NCI-H524 (cell line): Measurements from ENCODE around the gene MEIKIN.

Experiments
- DNase-seq, 2 experiments: peaks; one replicate each; lab custom pipeline; 2025; lab: John Stamatoyannopoulos, UW

MEIKIN gene, protein sequence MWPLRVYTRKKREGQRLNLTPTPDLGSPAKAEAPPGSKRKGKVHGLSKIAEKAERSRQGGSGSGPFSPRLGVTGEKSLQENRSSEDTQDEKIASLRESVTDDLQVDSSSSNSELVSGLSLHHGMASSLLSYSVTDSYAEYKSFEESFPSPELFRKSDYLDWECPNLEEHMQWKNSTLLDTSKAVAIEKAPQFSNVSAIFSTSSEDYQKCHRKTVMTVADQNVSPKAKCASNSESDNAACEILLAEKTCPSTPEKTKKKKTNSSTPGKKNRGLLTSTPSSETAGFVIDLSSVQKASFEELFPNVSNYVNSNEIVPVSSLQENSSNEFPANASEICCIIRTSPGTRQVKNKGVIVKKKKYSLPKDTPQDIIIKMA

DNA sequence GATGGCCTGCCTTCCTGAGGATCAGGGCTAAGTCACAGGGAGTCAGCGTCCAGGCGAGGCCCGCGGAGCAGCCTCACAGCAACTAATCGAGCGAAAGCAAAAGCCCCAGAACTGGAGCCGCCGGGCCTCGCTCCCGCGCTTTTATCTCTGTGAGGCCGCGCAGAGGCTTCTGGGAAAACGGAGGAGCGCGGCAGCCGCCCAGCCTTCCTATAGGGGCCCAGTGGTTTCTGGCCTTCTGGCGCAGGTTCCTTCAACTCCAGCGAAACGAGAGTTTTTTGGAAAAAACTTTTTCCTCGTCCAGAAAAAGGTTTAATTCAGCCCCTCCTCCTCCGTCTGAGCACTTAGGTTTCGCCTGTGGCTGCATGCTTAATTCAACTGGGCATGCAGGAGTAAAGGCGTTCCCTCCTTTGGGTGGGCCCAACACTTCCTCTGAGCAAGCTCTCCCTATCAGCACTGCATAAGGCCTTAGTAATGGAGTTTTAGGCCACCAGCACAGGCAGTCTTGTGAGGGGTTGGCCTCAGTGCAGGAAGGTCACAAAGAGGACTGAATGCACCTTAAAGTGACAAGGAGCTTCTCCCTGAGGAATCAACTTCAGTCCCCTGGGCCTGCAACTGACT, at the start of gene MEIKIN:
MEIKIN (minus strand) TSS at position 113 of the 618 bp plus-strand sequence. CDS start 158 bp downstream, outside the sequence.
- no peak for DNase-seq

DNA sequence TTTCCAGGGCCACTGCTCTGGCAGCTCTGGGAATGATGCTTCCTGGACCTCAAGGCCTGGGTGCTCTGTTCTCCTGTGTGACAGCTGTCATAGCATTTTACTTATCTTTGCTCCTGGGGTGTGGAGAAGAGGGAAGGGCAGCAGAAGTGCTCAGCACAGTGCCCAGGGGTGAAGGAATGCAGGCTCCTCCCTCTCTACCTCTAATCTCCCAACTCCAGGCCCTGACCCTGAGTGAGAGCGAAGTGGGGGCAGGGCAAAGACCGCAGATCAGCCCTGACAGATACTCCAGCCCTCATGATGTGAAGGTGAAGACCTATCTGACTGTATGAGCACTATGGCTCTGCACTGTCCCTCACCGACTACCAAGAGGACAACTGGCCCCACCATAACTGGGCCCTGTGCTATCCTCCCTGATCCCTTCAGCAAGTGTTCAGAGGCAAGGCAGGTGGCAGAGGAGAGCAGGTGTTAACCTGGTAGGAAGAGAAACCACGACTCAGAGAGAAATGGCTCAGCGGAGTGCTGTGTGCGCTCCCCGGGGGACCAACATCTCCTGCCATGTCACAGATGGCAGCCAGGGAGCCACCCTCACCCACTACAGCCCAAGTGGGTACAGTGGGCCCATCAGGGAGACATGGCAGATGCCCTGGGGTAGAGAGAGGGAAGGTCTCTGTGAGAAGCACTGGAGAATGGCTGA, 49.2 kb upstream of the MEIKIN start:
- DNase-seq = no peak

DNA sequence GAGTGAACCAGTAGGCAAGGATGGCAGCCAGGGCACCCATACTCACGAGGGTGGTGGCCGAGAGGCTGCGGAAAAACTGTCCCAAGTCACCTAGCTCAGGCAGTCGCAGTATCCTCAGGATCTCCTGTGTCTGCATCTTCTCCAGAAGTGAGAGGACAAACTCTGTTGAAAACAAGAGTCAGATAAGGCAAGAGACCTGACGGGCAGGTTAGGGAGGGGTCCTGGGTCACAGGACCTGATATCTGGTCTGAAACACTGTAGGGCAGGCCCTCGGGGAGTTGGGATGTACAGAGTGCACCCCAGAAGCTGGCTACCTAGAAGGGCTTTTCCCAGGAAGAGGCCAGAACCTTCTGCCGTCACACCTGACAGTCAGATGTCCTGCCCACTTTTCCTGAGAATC, 48.6 kb upstream of the MEIKIN start:
- DNase-seq = no peak

DNA sequence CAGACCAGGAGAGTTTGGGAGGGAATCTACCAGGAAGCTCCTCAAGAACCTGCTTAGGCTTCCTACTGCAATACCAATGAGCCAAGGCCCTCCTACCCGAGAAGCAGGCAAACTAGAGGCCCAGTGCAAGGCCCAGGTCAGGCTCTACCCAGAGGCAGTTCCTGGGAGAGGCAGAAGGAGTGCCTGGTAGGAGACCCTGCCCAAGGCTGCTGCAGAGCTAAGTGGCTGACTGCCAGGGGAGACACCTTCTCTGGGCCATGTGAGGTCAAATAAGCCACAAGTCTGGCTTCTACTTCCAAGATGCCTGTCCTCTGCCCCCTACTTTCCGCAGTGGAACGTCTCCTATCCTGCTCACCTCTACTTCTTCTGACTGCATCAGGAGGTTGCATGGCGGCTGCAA, 48.2 kb upstream of the MEIKIN start:
- DNase-seq = no peak

DNA sequence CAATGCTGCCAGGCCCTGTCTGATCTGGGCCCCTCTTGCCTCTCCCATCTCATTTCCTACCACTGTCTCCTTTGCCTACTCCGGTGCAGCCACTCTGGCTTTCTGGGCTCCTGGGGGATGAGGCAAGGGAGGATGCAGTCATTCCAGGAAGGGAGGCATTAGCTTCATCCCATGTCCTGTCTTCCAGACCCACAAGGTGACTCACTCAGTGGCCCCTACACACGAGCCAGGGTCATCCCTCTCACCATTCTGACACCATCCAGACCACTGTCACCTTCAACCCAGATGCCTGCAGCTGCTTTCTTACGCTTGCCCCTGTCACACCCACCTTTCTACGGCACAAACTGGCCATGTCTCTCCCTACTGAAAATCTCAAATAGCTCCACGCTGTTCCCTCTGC, 46.9 kb upstream of the MEIKIN start:
- DNase-seq = no peak

DNA sequence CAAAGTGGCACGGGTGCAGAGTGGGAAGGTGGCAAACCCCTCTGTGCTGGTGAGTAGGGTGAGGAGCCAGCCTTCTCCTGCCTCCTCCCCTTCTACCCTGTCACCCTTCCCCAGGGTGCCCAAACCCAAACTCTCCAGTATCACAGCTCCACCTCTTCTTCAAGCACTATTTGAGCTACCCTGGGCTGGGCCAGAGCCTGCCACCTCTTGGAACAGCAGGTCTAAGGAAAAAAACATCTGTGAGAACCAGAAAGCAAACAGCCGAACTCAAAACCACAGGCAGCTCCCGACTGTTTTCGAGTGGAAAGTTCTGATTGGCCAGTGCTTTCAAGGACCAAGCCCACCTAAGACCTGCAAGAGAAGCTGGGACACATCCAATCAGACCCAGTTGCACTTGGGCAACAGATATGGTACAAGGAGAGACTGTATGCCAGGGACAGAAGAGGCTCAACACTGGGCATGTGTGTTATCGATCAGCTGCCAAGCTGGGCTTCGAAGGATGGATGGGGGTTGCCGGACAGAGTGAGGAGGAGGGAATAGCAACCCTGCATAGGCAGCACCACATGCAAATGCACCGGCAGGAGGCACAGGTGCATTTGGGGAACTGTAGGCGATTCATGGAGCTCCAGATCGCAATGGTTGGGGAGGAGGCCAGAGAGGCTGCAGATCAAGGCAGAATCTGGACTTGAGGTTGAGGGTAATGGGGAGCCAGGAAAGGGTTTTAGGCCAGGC, 46.3 kb upstream of the MEIKIN start:
- no peak for DNase-seq

DNA sequence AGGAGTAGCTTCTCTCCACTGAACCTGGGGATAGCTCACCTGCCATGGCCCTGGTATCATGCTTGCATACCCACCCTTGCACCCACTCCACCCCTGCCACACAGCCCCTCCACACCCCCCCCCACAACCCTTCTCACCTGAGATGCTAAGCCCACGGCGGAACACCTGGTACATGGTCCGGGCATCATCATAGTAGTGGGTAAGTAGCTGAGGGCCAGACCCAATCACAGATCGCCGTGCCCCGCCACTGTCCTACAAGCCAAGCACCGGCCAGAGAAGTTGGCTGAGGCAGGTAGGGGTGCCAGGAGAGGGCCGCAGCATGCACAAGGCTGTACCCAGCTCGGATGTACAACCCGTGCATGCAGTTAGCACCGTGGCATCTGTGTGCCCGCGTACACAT, 45.3 kb upstream of the MEIKIN start:
- DNase-seq = no peak

DNA sequence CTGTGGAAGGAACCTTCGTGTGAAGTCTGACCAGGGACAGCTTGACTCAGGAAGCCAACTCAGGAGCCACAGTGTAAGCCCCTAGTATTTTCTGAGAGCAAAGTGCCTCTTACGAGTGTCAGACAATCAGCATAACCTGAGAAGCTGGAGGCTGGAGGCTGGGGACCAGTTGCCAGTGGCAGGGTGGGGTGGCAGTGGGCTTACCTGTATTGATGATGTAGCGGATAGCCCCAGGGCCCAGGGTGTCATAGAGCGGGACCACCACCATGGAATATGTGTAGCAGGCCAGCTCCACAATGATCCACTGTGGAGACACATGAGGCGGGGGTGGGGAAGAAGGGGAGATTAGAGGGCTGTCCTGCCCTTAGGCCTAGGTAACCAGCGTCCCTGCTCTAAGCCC, 43.1 kb upstream of the MEIKIN start:
- no peak for DNase-seq

DNA sequence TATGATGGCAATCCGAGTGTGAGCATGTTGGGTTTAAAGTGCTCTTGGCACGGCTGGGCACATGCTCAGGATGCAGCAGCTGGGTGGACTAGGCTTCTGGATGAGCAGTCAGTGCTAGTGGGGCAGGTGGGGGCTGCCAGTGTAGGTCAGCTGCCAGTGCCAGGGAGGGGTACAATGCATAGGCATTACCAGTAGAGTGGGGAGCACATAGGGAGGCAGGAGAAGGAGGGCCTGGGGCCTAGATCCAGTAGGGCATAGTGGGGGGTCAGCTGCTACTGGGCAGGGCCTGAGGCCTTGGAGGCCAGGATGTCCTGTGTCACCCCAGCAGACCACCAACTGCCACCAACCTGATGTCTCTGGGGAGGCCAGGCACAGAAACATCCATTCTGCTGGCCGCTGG, 41.8 kb upstream of the MEIKIN start:
- no peak for DNase-seq

DNA sequence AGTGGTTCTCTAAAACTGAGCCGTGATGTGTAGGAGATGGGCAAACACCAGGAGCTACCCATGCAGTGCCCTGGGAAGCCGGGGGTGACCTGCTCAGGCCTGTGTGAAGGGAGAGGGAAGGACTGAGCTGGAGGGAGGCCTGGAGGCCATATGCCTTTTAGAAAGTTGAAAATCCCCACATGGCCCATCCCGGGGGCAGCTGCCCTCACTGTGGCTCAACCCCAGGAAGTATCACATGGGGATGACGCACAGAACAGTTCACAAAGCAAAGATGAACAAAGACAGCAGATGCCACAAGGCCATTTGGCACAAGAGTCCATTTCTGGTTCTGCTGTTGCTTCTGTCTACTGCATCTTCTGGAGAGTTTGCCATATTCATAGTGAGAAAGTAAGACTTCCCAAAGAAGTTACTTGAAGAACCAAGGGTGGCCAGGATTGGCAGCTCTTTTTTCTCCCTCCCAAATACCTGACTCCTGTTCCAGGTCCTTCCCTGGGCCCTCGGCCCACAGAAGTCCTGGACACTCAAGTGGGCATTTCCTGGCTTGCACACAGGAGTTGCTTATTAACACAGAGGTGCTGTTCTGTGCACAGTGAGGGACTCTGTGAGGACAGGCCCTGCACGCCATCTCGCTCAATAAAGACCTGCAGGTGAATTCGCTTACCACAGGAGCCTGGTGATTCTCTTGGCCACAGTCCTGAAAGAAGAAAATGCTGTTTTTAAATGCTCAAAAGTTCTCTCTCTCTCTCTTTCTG, 40.9 kb upstream of the MEIKIN start:
- no peak for DNase-seq

DNA sequence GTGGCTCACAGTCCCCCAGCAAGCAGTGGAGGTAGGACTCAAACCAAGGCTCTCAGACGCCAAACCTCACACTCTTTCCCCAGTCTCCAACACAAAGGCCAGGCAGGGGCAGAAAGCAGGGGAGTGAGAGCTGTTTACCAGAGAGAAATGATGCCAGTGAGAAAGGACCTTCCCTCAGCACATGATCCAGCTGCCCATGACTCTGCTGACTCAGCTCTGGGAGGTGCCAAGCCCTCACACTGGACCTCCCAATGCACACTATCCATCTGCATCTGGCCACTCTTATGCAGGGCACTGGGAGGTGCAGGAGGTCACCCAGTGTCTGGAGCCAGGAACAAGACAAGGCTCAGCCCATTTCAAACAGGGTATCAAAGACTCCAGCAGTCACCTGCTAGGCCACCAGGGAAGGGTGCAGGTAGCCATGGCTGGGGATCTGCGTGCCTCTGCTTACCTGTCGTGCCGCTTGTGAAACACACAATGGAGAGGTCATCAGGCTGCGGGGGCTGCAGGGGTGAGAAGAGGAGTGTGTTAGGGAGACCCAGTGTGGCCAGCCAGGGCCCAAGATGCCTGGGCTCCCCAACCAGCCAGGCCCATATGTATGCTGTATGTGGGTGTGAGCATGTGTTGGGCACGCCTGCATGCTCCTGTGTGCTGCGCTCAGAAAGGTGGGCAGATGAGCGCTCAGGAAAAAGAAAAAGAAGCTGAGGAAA, 39.6 kb upstream of the MEIKIN start:
- DNase-seq = no peak

DNA sequence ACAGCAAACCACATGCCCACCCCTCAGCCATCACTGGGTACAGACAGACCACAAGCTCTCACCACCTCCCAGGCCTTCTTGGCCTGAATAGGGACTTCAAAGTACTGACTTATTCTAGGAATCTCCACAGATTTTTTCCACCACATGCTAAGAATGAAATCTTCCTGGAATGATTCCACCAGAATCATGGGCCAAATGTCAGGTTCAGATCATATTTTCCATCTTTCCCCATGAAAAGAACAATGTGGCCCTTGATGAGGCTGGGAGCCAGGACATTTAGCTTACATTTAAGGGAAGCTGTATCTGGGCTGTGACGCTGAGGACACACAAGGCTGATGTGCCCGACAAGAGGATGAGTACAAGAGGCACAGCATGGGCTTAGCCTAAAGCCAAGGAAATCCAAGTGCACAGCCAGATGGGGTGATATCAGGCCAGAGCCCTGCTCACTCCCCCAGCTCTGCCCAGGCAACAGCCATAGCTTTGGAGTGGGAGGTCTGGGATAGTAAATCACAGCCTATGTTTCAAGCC, 37.8 kb upstream of the MEIKIN start:
- peak in 1 of 2 experiments; percentile 18 for DNase-seq

DNA sequence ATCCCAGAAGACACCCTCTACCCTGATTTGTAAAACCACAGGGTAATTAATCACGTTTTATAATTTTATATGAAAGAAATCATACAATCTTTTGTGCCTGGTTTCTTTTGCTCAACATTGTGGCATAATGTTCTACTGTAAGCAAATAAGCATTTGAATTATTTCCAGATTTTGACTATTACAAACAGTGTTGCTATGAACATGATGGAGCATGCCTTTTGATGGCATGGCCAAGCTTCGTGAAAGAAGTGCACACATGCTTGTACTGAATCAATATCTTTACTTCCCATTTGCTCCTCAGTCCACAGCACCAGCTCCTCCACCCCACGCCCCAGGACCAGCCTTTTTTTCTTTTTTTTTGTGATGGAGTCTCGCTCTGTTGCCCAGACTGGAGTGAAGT, 36.1 kb upstream of the MEIKIN start:
- DNase-seq = no peak

DNA sequence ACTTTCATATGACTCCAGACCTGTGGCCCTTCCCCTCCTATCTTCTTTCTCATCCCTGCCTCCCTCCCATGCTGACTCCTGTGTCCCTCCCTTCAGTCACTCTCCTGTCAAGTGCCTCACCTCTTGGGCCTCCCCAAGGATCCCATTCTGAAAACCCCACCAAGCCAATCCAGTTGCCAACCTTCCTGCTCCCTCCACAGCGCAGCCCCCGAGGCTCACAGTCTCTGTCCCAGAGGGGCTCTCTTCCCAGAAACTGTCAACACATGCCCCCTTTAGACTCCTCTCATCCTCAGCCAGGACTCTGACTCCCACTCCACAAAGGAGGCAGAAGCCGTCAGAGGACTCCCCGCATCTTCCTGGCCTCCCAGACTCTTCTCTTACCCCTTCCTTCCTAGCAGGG, 35.2 kb upstream of the MEIKIN start:
- no peak for DNase-seq

DNA sequence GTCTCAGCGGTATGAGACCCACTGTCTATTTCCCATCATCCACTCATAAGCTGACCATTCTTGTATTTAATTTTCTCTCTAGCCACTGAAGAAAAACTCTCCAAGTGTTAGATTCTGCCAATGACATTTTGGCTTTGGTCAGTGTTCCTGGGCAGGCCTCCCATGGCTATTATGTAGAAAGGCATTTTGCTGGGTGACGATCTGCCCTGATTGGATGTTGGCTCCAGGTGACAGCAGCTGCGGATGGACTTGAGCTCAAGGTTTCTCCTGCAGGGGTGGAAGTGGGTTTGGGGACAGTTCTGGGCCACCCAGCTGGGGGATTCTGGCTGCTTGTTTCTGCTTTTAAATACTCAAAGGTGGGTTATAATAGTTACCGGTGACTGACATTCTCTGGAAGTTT, 34.4 kb upstream of the MEIKIN start:
- no peak for DNase-seq

DNA sequence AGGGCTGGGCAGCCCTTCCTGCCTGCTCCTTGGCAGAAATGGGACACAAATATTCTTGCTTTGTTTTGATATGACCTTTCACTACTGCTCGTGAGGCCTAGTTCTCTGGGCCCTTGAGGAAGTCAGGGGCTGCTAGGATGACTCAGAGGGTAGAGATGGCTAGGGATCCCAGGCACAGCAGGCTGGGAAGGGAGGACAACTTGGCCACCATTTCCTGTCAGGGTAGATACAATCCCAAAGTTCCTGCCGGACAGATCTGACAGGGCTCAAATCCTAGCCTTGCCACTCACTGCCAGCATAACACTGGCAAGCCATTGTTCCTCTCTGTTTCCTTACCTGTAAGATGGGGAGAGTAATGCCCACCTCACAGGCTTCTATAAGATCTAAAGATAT, 31.7 kb upstream of the MEIKIN start:
- no peak for DNase-seq

DNA sequence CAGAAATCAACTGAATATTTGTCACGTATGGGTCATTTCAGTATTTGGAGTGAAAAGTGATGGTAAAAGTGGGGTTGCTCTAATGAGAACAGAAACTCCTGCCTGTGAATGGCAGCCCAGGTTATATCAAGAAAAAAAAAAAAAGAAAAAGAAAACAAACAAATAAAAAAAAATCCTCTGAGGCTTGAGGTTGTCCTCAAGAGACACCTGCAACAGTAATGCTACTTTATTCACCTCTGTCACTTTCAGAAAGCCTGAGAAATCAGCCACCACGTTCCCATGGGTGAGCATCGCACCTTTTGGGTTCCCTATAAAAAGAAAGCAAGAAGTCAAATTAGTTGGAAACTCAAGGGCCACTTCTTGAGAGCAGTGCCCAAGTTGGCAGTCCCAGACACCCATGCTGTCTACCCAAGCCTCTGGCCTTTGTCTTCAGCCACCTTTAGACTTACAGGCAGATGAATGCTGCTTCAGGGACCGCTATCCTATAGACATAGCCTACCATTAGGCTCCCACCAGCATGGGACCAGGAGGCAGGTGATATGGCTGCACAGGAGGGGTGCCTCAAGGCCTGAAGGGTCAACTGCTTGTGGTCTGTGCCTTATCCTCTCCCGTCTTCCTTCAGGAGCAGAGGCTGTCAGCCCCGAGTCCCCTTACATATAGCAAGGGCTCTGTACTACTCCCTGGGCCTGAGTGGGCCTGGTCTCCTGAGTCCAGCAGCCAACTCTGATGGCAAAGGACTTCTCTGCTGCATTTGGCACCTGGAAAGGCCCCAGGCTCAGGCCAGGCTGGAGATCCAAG, 31.1 kb upstream of the MEIKIN start:
- no peak for DNase-seq

DNA sequence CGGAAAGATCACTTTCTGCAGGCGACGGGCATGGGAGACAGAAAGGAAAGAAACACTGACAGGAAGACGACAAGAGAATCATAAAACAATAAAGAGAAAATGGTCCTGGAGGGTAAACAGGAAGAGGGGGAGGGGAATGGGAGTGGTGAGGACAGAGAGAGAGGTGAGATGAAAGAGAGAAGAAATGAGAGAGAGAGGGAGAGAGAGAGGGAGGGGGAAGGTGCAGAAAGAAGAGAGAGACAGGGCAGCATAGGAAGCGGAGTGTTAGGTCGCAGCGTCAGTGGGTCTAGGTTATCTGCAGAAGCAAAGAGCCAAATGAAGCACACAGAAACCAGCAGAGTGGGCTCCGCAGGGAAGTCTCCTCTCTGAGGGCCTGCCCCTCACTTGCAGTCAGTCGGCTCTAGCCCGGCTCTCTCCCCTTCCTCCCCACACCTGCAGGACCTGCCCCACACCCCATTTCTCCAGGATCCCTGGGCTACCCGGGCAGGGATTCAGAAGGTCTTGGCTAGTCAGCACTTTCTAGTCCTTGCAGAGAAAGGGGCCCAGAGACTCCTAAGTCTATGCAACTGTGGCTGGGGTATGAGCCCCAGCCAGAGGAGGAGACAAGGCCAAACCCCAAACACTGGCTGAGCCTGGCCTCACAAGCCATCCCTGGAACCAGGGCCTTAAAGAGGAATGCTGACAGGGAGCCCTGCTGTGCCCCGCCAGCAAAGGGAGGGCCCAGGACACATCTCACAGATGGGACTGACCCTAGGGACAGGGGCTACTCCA, 29.7 kb upstream of the MEIKIN start:
- no peak for DNase-seq

DNA sequence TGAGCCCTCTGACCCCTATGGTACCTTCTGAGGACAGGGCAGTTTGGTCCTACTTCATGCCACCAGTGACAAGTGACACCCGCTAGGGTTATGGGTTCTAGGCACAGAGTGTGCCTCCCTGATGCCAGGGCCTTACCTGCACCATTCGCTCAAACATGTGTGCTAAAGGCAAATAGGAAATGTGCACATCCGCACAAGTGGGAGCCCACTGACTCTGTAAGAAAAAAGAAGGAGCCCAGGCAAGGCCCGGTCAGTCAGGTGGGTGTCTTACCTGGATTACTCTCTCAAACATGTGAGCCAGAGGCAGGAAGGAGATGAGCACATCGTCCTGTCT, 29.1 kb upstream of the MEIKIN start:
- no peak for DNase-seq
